HepG2 (cell line): ENCODE data around the gene OSBPL10. TPM values are rescaled to one million over a fixed set of nuclear protein-coding genes. Genes with fewer than 3 reads are reported as not detected.

Experiments
- E2F1 ChIP-seq: sonication (generic); formaldehyde crosslinking; IDR thresholded peaks from 2 replicates; pipeline ENCODE4 v1.5.0; 2020; ENCODE audit warnings: missing genetic modification reagents
- FOXP4 ChIP-seq: sonication (generic); formaldehyde crosslinking; IDR thresholded peaks from 2 replicates; pipeline ENCODE4 v1.4.0; 2020; ENCODE audit warnings: missing genetic modification reagents
- HOXA5 ChIP-seq: sonication (generic); formaldehyde crosslinking; IDR thresholded peaks from 2 replicates; pipeline ENCODE4 v1.4.0; 2020; ENCODE audit warnings: missing genetic modification reagents
- JUN ChIP-seq: sonication (generic); formaldehyde crosslinking; IDR thresholded peaks from 2 replicates; pipeline ENCODE4 v1.4.0; 2020; ENCODE audit warnings: mild to moderate bottlenecking, missing genetic modification reagents
- KLF9 ChIP-seq: IDR thresholded peaks from 2 replicates; pipeline ENCODE4 v1.6.1; 2016; ENCODE audit warnings: low read depth
- NFRKB ChIP-seq: fragments of 450-650 bp; IDR thresholded peaks from 2 replicates; pipeline ENCODE4 v1.6.1; 2017
- POLR2A ChIP-seq, 2 experiments: IDR thresholded peaks; 2 replicates each; pipeline ENCODE4 v1.6.1; 2011; ENCODE audit warnings: low read depth in 2 of 2, low read length in 2 of 2, mild to moderate bottlenecking in 1 of 2, moderate library complexity in 1 of 2; ENCODE audit not compliant: insufficient read depth in 1 of 2
- RARA ChIP-seq: IDR thresholded peaks from 2 replicates; pipeline ENCODE4 v1.6.1; 2016; ENCODE audit warnings: missing genetic modification reagents, missing compliant biosample characterization
- STAG1 ChIP-seq: sonication (generic); formaldehyde crosslinking; IDR thresholded peaks from 2 replicates; pipeline ENCODE4 v1.4.0; 2020; ENCODE audit warnings: missing genetic modification reagents
- XBP1 ChIP-seq: sonication (generic); formaldehyde crosslinking; IDR thresholded peaks from 2 replicates; pipeline ENCODE4 v1.5.0; 2020; ENCODE audit warnings: missing genetic modification reagents
- YEATS2 ChIP-seq: sonication (generic); formaldehyde crosslinking; IDR thresholded peaks from 2 replicates; pipeline ENCODE4 v1.4.0; 2020; ENCODE audit warnings: missing genetic modification reagents, borderline replicate concordance
- ZBTB14 ChIP-seq: sonication (generic); formaldehyde crosslinking; IDR thresholded peaks from 2 replicates; pipeline ENCODE4 v1.4.0; 2020; ENCODE audit warnings: missing genetic modification reagents
- ZBTB38 ChIP-seq: sonication (generic); formaldehyde crosslinking; IDR thresholded peaks from 2 replicates; pipeline ENCODE4 v1.5.1; 2020; ENCODE audit warnings: mild to moderate bottlenecking, missing genetic modification reagents
- ZMYM4 ChIP-seq: sonication (generic); formaldehyde crosslinking; IDR thresholded peaks from 2 replicates; pipeline ENCODE4 v1.8.1; 2023; ENCODE audit warnings: mild to moderate bottlenecking, missing genetic modification reagents
- ZNF274 ChIP-seq: sonication (generic); formaldehyde crosslinking; IDR thresholded peaks from 2 replicates; pipeline ENCODE4 v1.5.1; 2020; ENCODE audit warnings: mild to moderate bottlenecking, missing genetic modification reagents
- ZNF678 ChIP-seq: sonication (generic); formaldehyde crosslinking; IDR thresholded peaks from 2 replicates; pipeline ENCODE4 v1.4.0; 2020; ENCODE audit warnings: mild to moderate bottlenecking, missing genetic modification reagents
- ZNF749 ChIP-seq: sonication (generic); formaldehyde crosslinking; IDR thresholded peaks from 2 replicates; pipeline ENCODE4 v1.8.0; 2022; ENCODE audit warnings: mild to moderate bottlenecking, missing genetic modification reagents, moderate library complexity, borderline replicate concordance
- ZNF781 ChIP-seq: sonication (generic); formaldehyde crosslinking; IDR thresholded peaks from 2 replicates; pipeline ENCODE4 v1.5.1; 2020; ENCODE audit warnings: borderline replicate concordance, mild to moderate bottlenecking, missing genetic modification reagents; ENCODE audit errors: not compliant biosample characterization
- polyA plus RNA-seq, 8 experiments: library from polyadenylated mRNA; depleted of rRNA in 3 of 8; stranded (reverse) in 7 of 8; unstranded in 1 of 8; fragments of >200 nt; fragmentation: Illumina TruSeq in 4 of 8; extraction: Trizol in 4 of 8; gene quantifications; 2 replicates each; pipeline versions ENCODE4 v1.2.1 to v1.2.3, GENCODE V29; 2011 to 2016; ENCODE audit warnings: low read depth in 4 of 8, missing spikeins in 1 of 8, mixed read lengths in 1 of 8; ENCODE audit not compliant: insufficient read depth in 1 of 8
- total RNA-seq, 5 experiments: library from RNA; depleted of rRNA; stranded (reverse); fragments of >200 nt; fragmentation: Illumina TruSeq; extraction: Trizol; gene quantifications; 2 replicates each; pipeline ENCODE4 v1.2.3, GENCODE V29; 2016; ENCODE audit warnings: low read depth in 1 of 5
- TF ChIP-seq, protein P1 (sequence below): sonication (generic); formaldehyde crosslinking; IDR thresholded peaks from 2 replicates; pipeline ENCODE4 v1.8.1; 2023; ENCODE audit warnings: mild to moderate bottlenecking, missing genetic modification reagents

Gene OSBPL10
- total and polyA plus RNA-seq, 2 of the 13 experiments (the other 11 are each of a cell fraction or from before 2014, with no cell fraction given), result 10.3 to 28.6 TPM

DNA sequence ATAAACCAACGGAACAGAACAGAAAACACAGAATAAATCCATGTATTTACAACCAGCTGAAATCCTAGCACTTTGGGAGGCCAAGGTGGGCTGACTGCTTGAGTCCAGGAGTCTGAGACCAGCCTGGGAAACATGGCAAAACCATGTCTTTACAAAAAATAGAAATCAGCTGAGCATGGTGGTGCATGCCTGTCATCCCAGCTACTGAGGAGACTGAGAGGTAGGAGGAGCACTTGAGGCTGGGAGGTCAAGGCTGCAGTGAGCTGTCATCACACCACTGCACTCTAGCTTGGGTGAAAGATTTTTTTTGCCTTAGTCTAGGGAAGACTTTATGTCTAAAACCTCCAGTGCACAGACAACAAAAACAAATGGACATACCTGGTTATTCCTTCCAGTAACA, 327.6 kb downstream of the OSBPL10 start (continued):
- TF ChIP-seq ZNF749 (CRISPR knock-in tag), result no peak
- 0 out of 2 replicates have a peak, but pooled peaks have one; percentile 13 for TF ChIP-seq STAG1 (CRISPR knock-in tag)
- TF ChIP-seq JUN (CRISPR knock-in tag), result no peak
- no peak for TF ChIP-seq E2F1 (CRISPR knock-in tag)
- TF ChIP-seq RARA, result 0 out of 2 replicates have a peak, but pooled peaks have one; percentile 26
- TF ChIP-seq HOXA5, result no peak
- no peak for TF ChIP-seq NFRKB
- no peak for TF ChIP-seq ZNF678
- no peak for TF ChIP-seq ZBTB38 (CRISPR knock-in tag)
- no peak for TF ChIP-seq ZNF781
- TF ChIP-seq ZNF274 (CRISPR knock-in tag), result no peak
- no peak for TF ChIP-seq YEATS2 (CRISPR knock-in tag)
- no peak for TF ChIP-seq POLR2A (IDR thresholded peaks at IDR 0.05; ENCODE audit: insufficient read depth in 1 of 2, low read depth in 2 of 2, low read length in 2 of 2)
- TF ChIP-seq FOXP4, result no peak
- TF ChIP-seq, protein P1, sequence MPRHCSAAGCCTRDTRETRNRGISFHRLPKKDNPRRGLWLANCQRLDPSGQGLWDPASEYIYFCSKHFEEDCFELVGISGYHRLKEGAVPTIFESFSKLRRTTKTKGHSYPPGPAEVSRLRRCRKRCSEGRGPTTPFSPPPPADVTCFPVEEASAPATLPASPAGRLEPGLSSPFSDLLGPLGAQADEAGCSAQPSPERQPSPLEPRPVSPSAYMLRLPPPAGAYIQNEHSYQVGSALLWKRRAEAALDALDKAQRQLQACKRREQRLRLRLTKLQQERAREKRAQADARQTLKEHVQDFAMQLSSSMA (CRISPR knock-in tag), result no peak
- TF ChIP-seq KLF9, result no peak
- TF ChIP-seq XBP1 (CRISPR knock-in tag), result no peak
- TF ChIP-seq ZBTB14 (CRISPR knock-in tag), result no peak
- TF ChIP-seq ZMYM4 (CRISPR knock-in tag), result peak; percentile 58
- TF ChIP-seq, all 625 proteins: peak for 10
